IMR-90 (cell line): Measurements from ENCODE around the gene POLD3. TPM values are rescaled to one million over a fixed set of nuclear protein-coding genes. Genes with fewer than 3 reads are reported as not detected.

ENCODE experiments used
- ATAC-seq: fragments of 200-7000 bp; cut with Tn5 transposase; 2 replicates; pipeline ENCODE4 v1.9.1; 2020; ENCODE audit warnings: low read depth, mild to moderate bottlenecking, moderate library complexity
- BruUV-seq: library from RNA; stranded (reverse); fragments of 400-500 nt; replicated peaks from 2 replicates; lab custom pipeline; 2021; lab: Mats Ljungman, UMichigan
- CTCF ChIA-PET: fragments of 300-600 bp; formaldehyde crosslinking; extraction: SDS; loops from one replicate; lab custom pipeline; 2021; ENCODE audit warnings: antibody characterized with exemption; lab: Yijun Ruan, JAX
- POLR2A ChIA-PET: fragments of 300-600 bp; sonication (Branson Sonifier 250); formaldehyde crosslinking; loops from one replicate; lab custom pipeline; 2022; ENCODE audit warnings: antibody characterized with exemption; ENCODE audit not compliant: unreplicated experiment; lab: Charles Lee
- DNase-seq: peaks from one replicate; pipeline ENCODE4 v3.0.0; 2013
- H2AFZ ChIP-seq: replicated peaks from 2 replicates; pipeline ENCODE3; 2013; ENCODE audit warnings: low read length, mild to moderate bottlenecking; ENCODE audit not compliant: poor library complexity
- H2AK5ac ChIP-seq: 2 replicates; pipeline ENCODE4 v1.6.1; 2013; ENCODE audit warnings: low read depth, low read length, inconsistent platforms
- H2AK9ac ChIP-seq: replicated peaks from 2 replicates; pipeline ENCODE3; 2013; ENCODE audit warnings: mild to moderate bottlenecking, low read depth, low read length, moderate library complexity; ENCODE audit not compliant: poor library complexity
- H2BK120ac ChIP-seq: 2 replicates; pipeline ENCODE4 v1.6.1; 2013; ENCODE audit warnings: low read depth, low read length, inconsistent platforms
- H2BK15ac ChIP-seq: 3 replicates; pipeline ENCODE4 v1.6.1; 2013; ENCODE audit warnings: low read depth, low read length, inconsistent platforms
- H2BK20ac ChIP-seq: 2 replicates; pipeline ENCODE4 v1.6.1; 2013; ENCODE audit warnings: low read depth, mild to moderate bottlenecking, inconsistent platforms, low read length, moderate library complexity
- H2BK5ac ChIP-seq: 2 replicates; pipeline ENCODE4 v1.6.1; 2013; ENCODE audit warnings: mild to moderate bottlenecking, low read depth, low read length, inconsistent platforms; ENCODE audit not compliant: poor library complexity, severe bottlenecking
- H3K14ac ChIP-seq: replicated peaks from 2 replicates; pipeline ENCODE4 v1.6.1; 2013; ENCODE audit warnings: low read depth, low read length, inconsistent platforms
- H3K18ac ChIP-seq: 2 replicates; pipeline ENCODE4 v1.6.1; 2013; ENCODE audit warnings: low read depth, low read length, control low read depth
- H3K23ac ChIP-seq: 2 replicates; pipeline ENCODE4 v1.6.1; 2013; ENCODE audit warnings: low read depth, low read length, inconsistent platforms
- H3K27ac ChIP-seq: 2 replicates; pipeline ENCODE4 v1.5.1; 2013; ENCODE audit warnings: mild to moderate bottlenecking, control low read depth, low read length; ENCODE audit not compliant: insufficient read depth
- H3K27me3 ChIP-seq: 2 replicates; pipeline ENCODE4 v1.6.1; 2013; ENCODE audit warnings: low read length; ENCODE audit not compliant: control insufficient read depth, insufficient read depth
- H3K36me3 ChIP-seq: 2 replicates; pipeline ENCODE4 v1.6.1; 2013; ENCODE audit warnings: low read length, mixed read lengths; ENCODE audit not compliant: control insufficient read depth, insufficient read depth
- H3K4ac ChIP-seq: 2 replicates; pipeline ENCODE4 v1.6.1; 2013; ENCODE audit warnings: low read depth, low read length, inconsistent platforms
- H3K4me1 ChIP-seq: 2 replicates; pipeline ENCODE4 v1.6.1; 2013; ENCODE audit warnings: low read length, mixed read lengths; ENCODE audit not compliant: control insufficient read depth, insufficient read depth
- H3K4me2 ChIP-seq: 2 replicates; pipeline ENCODE4 v1.6.1; 2013; ENCODE audit warnings: low read depth, mild to moderate bottlenecking, control low read depth, low read length, moderate library complexity
- H3K4me3 ChIP-seq: 2 replicates; pipeline ENCODE4 v1.5.1; 2013; ENCODE audit warnings: low read depth, mild to moderate bottlenecking, control low read depth, low read length, moderate library complexity; ENCODE audit not compliant: insufficient read depth
- H3K56ac ChIP-seq: 2 replicates; pipeline ENCODE4 v1.6.1; 2013; ENCODE audit warnings: low read length, inconsistent platforms; ENCODE audit not compliant: insufficient read depth; ENCODE audit errors: extremely low read depth
- H3K79me1 ChIP-seq, 2 experiments: 2 replicates each; pipeline ENCODE4 v1.6.1; 2013; ENCODE audit warnings: low read length in 2 of 2, inconsistent platforms in 1 of 2, low read depth in 1 of 2
- H3K9ac ChIP-seq: 2 replicates; pipeline ENCODE4 v1.6.1; 2013; ENCODE audit warnings: low read depth, low read length, control low read depth
- H3K9me1 ChIP-seq: 2 replicates; pipeline ENCODE4 v1.6.1; 2013; ENCODE audit warnings: low read length, inconsistent platforms; ENCODE audit not compliant: insufficient read depth
- H3K9me3 ChIP-seq: 2 replicates; pipeline ENCODE4 v1.6.1; 2013; ENCODE audit warnings: low read length; ENCODE audit not compliant: control insufficient read depth, insufficient read depth
- H4K20me1 ChIP-seq: 2 replicates; pipeline ENCODE4 v1.6.1; 2013; ENCODE audit warnings: low read length, inconsistent platforms; ENCODE audit not compliant: insufficient read depth
- H4K5ac ChIP-seq: 2 replicates; pipeline ENCODE4 v1.6.1; 2013; ENCODE audit warnings: mild to moderate bottlenecking, low read depth, low read length, control low read depth
- H4K8ac ChIP-seq, 2 experiments: 2 replicates each; pipeline ENCODE4 v1.6.1; 2013; ENCODE audit warnings: low read depth in 2 of 2, low read length in 2 of 2, control low read depth in 1 of 2, inconsistent platforms in 1 of 2
- H4K91ac ChIP-seq: 2 replicates; pipeline ENCODE4 v1.6.1; 2013; ENCODE audit warnings: low read depth, low read length, inconsistent platforms; ENCODE audit not compliant: insufficient read depth
- BHLHE40 ChIP-seq: fragments of 150-350 bp; IDR thresholded peaks from 2 replicates; pipeline ENCODE4 v1.6.1; 2016; ENCODE audit warnings: mild to moderate bottlenecking, low read depth, low read length
- CEBPB ChIP-seq: IDR thresholded peaks from 2 replicates; pipeline ENCODE4 v1.6.1; 2012; ENCODE audit warnings: low read depth, low read length, improper control_type of control experiment
- CHD1 ChIP-seq: IDR thresholded peaks from 2 replicates; pipeline ENCODE4 v1.6.1; 2012; ENCODE audit warnings: low read depth, low read length, improper control_type of control experiment
- FOS ChIP-seq: fragments of 150-350 bp; IDR thresholded peaks from 2 replicates; pipeline ENCODE4 v1.6.1; 2016; ENCODE audit warnings: low read depth, low read length
- MAFK ChIP-seq: IDR thresholded peaks from 2 replicates; pipeline ENCODE4 v1.6.1; 2012; ENCODE audit warnings: low read depth, low read length, improper control_type of control experiment
- MAZ ChIP-seq: IDR thresholded peaks from 2 replicates; pipeline ENCODE4 v1.6.1; 2012; ENCODE audit warnings: low read depth, mild to moderate bottlenecking, low read length, improper control_type of control experiment, moderate library complexity, borderline replicate concordance
- MXI1 ChIP-seq: IDR thresholded peaks from 2 replicates; pipeline ENCODE4 v1.6.1; 2012; ENCODE audit warnings: low read depth, mild to moderate bottlenecking, low read length, moderate library complexity, borderline replicate concordance
- NFE2L2 ChIP-seq: fragments of 150-350 bp; IDR thresholded peaks from 2 replicates; pipeline ENCODE4 v1.6.1; 2016; ENCODE audit warnings: low read depth, mild to moderate bottlenecking, low read length
- POLR2A ChIP-seq: IDR thresholded peaks from 2 replicates; pipeline ENCODE4 v1.6.1; 2012; ENCODE audit warnings: mild to moderate bottlenecking, low read depth, low read length
- RAD21 ChIP-seq: IDR thresholded peaks from 2 replicates; pipeline ENCODE4 v1.6.1; 2012; ENCODE audit warnings: low read length, improper control_type of control experiment
- RCOR1 ChIP-seq: IDR thresholded peaks from 2 replicates; pipeline ENCODE4 v1.6.1; 2012; ENCODE audit warnings: mild to moderate bottlenecking, low read length, improper control_type of control experiment; ENCODE audit not compliant: insufficient replicate concordance
- RFX5 ChIP-seq: IDR thresholded peaks from 2 replicates; pipeline ENCODE4 v1.8.0; 2012; ENCODE audit warnings: low read depth, mild to moderate bottlenecking, low read length, moderate library complexity
- SMC3 ChIP-seq: fragments of 150-350 bp; IDR thresholded peaks from 2 replicates; pipeline ENCODE4 v1.6.1; 2016; ENCODE audit warnings: low read depth, mild to moderate bottlenecking, antibody characterized with exemption, low read length, moderate library complexity
- WGBS, 2 experiments: methylation state at CpG; one replicate each; pipeline versions ENCODE4 v1.1.5 to v1.1.7; 2013; ENCODE audit warnings: missing lambda C conversion rate in 2 of 2; ENCODE audit not compliant: insufficient read length in 1 of 2; ENCODE audit errors: extremely low coverage in 2 of 2; 5-methylcytosine and 5-hydroxymethylcytosine counted together
- dilution Hi-C: fragments of 300-500 bp; cut with HindIII; formaldehyde crosslinking; loops from one replicate; pipeline ENCODE4 v1.14.3; 2018; ENCODE audit warnings: low sequenced_read_pairs; ENCODE audit not compliant: unreplicated experiment
- in situ Hi-C: fragments of 300-500 bp; cut with MboI; formaldehyde crosslinking; loops from 3 replicates; pipeline ENCODE4 v1.14.3; 2019; ENCODE audit warnings: low sequenced_read_pairs, inconsistent platforms, mixed read lengths
- intact Hi-C: fragments of 100-400 bp; cut with micrococcal nuclease; formaldehyde crosslinking; loops from 2 replicates; pipeline ENCODE4 v1.10.0; 2022
- polyA plus RNA-seq, 3 experiments: library from polyadenylated mRNA; depleted of rRNA; stranded (reverse); fragments of >200 nt; gene quantifications; 2 replicates each; pipeline ENCODE4 v1.2.3, GENCODE V29; 2012; ENCODE audit warnings: low replicate concordance in 1 of 3
- total RNA-seq: library from RNA; depleted of rRNA; stranded (reverse); fragments of >200 nt; gene quantifications from 2 replicates; pipeline ENCODE4 v1.2.3, GENCODE V29; 2012
- TF ChIP-seq, protein P1 (sequence below): conservative IDR thresholded peaks from 2 replicates; pipeline ENCODE4 v1.5.1; 2012; ENCODE audit warnings: mild to moderate bottlenecking, low read depth, low read length, improper control_type of control experiment
- TF ChIP-seq, protein P2 (sequence below): fragments of 150-350 bp; IDR thresholded peaks from 2 replicates; pipeline ENCODE4 v1.6.1; 2017; ENCODE audit warnings: mild to moderate bottlenecking, antibody characterized with exemption, low read length, low read depth
- TF ChIP-seq, protein P3 (sequence below): fragments of 150-350 bp; IDR thresholded peaks from 2 replicates; pipeline ENCODE4 v1.6.1; 2016; ENCODE audit warnings: low read depth, mild to moderate bottlenecking, low read length, moderate library complexity, borderline replicate concordance

Gene POLD3
- total and polyA plus RNA-seq, 2 of the 4 experiments (the other 2 are of a cell fraction), result 9.1 to 9.2 TPM

DNA sequence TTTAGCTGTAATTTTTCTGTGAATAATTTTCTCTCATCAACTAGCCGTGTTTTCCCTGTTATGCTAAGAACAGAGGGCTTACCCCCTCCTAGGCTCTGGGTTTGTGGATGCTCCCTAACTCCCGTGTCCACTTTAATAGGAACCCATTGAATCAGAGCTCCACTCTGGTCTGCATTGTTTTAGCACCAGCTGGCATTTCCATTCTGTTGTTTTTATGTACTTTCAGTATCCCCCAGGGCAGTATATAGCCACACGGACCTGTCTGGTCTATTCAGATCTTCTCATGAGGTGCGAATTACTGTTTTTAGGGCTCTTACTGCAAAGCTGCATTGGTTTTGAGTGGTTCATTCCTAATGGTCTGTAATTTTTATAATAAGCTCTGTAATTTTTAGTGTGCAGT lies 16.0 kb downstream of the POLD3 start:
- Histone ChIP-seq H4K20me1 (no peaks in the 10 kb centered on the region), H3K4ac (no peak overlapping the region), H2BK5ac (peak overlapping the region; percentile 17), H3K9me1 (no peaks in the 10 kb centered on the region), H3K9ac (no peak overlapping the region), H2BK15ac (no peak overlapping the region), H4K91ac (no peak overlapping the region; the same call in 1 of the 2 replicates), H3K4me2 (no peak overlapping the region), H3K79me1 (peaks cover 6 to 11% of the 10 kb centered on the region in 2 experiments; a peak in 3 of 4 replicates), H4K8ac (no peak overlapping the region), H3K36me3 (peaks cover 6% of the 10 kb centered on the region), H3K27ac (no peak overlapping the region), H2AFZ (no peak overlapping the region), H2BK20ac (no peak overlapping the region), H3K4me1 (peaks cover 7% of the 10 kb centered on the region), H3K56ac (no peak overlapping the region), H2AK9ac (no peak overlapping the region), H3K9me3 (no peaks in the 10 kb centered on the region), H3K4me3 (no peak overlapping the region), H2BK120ac (no peak overlapping the region; the same call in 1 of the 2 replicates), H3K14ac (no peak overlapping the region), H3K23ac (no peak overlapping the region), H2AK5ac (no peak overlapping the region), H3K27me3 (no peaks in the 10 kb centered on the region), H3K18ac (no peak overlapping the region; the same call in 1 of the 2 replicates), H4K5ac (peak overlapping the region; percentile 47; the same call in 1 of the 2 replicates)
- DNase-seq (no peak), ATAC-seq (no peak)
- 100% methylated on average over 2 of the region's 4 CpGs; no CpG with 5 or more reads in 1 of the 2 experiments for WGBS, 2 experiments
- dilution Hi-C loops, result loop anchor here (25.0 kb wide), 1 partner anchor 129 kb away; the partner anchor contains the start of genes CHRDL2 and RNF169
- TF ChIP-seq CEBPB, result no peak
- no peak for TF ChIP-seq SMC3
- TF ChIP-seq RAD21, result no peak
- TF ChIP-seq FOS, result no peak
- no peak for TF ChIP-seq CHD1
- TF ChIP-seq MXI1, result no peak
- TF ChIP-seq, protein P1, sequence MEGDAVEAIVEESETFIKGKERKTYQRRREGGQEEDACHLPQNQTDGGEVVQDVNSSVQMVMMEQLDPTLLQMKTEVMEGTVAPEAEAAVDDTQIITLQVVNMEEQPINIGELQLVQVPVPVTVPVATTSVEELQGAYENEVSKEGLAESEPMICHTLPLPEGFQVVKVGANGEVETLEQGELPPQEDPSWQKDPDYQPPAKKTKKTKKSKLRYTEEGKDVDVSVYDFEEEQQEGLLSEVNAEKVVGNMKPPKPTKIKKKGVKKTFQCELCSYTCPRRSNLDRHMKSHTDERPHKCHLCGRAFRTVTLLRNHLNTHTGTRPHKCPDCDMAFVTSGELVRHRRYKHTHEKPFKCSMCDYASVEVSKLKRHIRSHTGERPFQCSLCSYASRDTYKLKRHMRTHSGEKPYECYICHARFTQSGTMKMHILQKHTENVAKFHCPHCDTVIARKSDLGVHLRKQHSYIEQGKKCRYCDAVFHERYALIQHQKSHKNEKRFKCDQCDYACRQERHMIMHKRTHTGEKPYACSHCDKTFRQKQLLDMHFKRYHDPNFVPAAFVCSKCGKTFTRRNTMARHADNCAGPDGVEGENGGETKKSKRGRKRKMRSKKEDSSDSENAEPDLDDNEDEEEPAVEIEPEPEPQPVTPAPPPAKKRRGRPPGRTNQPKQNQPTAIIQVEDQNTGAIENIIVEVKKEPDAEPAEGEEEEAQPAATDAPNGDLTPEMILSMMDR, result no peak
- no peak for TF ChIP-seq MAZ
- no peak for TF ChIP-seq RFX5
- TF ChIP-seq RCOR1, result no peak
- TF ChIP-seq NFE2L2, result no peak
- TF ChIP-seq, protein P2, sequence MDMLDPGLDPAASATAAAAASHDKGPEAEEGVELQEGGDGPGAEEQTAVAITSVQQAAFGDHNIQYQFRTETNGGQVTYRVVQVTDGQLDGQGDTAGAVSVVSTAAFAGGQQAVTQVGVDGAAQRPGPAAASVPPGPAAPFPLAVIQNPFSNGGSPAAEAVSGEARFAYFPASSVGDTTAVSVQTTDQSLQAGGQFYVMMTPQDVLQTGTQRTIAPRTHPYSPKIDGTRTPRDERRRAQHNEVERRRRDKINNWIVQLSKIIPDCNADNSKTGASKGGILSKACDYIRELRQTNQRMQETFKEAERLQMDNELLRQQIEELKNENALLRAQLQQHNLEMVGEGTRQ, result no peak
- no peak for TF ChIP-seq BHLHE40
- no peak for TF ChIP-seq MAFK
- no peak for TF ChIP-seq POLR2A
- TF ChIP-seq, protein P3, sequence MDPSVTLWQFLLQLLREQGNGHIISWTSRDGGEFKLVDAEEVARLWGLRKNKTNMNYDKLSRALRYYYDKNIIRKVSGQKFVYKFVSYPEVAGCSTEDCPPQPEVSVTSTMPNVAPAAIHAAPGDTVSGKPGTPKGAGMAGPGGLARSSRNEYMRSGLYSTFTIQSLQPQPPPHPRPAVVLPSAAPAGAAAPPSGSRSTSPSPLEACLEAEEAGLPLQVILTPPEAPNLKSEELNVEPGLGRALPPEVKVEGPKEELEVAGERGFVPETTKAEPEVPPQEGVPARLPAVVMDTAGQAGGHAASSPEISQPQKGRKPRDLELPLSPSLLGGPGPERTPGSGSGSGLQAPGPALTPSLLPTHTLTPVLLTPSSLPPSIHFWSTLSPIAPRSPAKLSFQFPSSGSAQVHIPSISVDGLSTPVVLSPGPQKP, result no peak
- BruUV-seq, result no TSS peak
- ChIA-PET POLR2A (interaction anchor here (1.0 kb wide), 1 partner anchor 94 kb away, joined by 5 read pairs; no protein-coding TSS in a partner anchor), CTCF (interaction anchor here (0.7 to 2.3 kb wide), 5 partner anchors 8 to 189 kb away, joined by 3 to 8 read pairs (median 4); no protein-coding TSS in a partner anchor)
- in situ Hi-C loops, result loop anchor here (25.0 kb wide), 1 partner anchor 254 kb away; no protein-coding TSS in a partner anchor
- intact Hi-C loops, result no loop called here
